Subcutaneous adipose tissue (tissue), 4 donors: ENCODE results near the gene TROAP. TPM values are rescaled to one million over a fixed set of nuclear protein-coding genes. Genes with fewer than 3 reads are reported as not detected.

Source experiments
- total RNA-seq, 4 donors: library from RNA; depleted of rRNA; stranded (reverse); fragments of >200 nt; gene quantifications; one replicate each; pipeline ENCODE4 v1.1.0, GENCODE V29; 2016
- TF ChIP-seq, protein P1 (sequence below): fragments of 450-650 bp; IDR thresholded peaks from one replicate; pipeline ENCODE4 v1.5.1; 2016; ENCODE audit warnings: low read depth, mild to moderate bottlenecking, control low read depth, antibody characterized with exemption, moderate library complexity

Gene TROAP
- total RNA-seq, 4 donors from 2014 or later: 0.16 to 2.0 (median 0.88) TPM; not detected in 1

DNA sequence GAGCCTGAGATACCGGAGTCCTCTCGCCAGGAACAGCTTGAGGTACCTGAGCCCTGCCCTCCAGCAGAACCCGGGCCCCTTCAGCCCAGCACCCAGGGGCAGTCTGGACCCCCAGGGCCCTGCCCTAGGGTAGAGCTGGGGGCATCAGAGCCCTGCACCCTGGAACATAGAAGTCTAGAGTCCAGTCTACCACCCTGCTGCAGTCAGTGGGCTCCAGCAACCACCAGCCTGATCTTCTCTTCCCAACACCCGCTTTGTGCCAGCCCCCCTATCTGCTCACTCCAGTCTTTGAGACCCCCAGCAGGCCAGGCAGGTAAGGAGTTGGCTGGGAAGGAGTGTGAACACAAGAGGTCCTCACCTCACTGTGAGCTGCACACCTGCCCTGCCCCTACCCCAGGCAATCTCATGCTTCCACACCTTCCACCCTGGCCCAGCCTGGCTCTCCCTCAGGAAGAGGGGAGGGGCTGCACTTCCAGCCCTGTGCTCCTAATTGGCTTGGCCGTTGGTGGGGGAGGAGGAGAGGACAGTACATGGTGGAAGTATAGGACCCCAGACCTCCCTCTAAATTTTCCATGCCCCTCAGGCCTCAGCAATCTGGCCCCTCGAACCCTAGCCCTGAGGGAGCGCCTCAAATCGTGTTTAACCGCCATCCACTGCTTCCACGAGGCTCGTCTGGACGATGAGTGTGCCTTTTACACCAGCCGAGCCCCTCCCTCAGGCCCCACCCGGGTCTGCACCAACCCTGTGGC, 7.8 kb downstream of the TROAP start:
- TF ChIP-seq, protein P1, sequence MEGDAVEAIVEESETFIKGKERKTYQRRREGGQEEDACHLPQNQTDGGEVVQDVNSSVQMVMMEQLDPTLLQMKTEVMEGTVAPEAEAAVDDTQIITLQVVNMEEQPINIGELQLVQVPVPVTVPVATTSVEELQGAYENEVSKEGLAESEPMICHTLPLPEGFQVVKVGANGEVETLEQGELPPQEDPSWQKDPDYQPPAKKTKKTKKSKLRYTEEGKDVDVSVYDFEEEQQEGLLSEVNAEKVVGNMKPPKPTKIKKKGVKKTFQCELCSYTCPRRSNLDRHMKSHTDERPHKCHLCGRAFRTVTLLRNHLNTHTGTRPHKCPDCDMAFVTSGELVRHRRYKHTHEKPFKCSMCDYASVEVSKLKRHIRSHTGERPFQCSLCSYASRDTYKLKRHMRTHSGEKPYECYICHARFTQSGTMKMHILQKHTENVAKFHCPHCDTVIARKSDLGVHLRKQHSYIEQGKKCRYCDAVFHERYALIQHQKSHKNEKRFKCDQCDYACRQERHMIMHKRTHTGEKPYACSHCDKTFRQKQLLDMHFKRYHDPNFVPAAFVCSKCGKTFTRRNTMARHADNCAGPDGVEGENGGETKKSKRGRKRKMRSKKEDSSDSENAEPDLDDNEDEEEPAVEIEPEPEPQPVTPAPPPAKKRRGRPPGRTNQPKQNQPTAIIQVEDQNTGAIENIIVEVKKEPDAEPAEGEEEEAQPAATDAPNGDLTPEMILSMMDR: no peak

DNA sequence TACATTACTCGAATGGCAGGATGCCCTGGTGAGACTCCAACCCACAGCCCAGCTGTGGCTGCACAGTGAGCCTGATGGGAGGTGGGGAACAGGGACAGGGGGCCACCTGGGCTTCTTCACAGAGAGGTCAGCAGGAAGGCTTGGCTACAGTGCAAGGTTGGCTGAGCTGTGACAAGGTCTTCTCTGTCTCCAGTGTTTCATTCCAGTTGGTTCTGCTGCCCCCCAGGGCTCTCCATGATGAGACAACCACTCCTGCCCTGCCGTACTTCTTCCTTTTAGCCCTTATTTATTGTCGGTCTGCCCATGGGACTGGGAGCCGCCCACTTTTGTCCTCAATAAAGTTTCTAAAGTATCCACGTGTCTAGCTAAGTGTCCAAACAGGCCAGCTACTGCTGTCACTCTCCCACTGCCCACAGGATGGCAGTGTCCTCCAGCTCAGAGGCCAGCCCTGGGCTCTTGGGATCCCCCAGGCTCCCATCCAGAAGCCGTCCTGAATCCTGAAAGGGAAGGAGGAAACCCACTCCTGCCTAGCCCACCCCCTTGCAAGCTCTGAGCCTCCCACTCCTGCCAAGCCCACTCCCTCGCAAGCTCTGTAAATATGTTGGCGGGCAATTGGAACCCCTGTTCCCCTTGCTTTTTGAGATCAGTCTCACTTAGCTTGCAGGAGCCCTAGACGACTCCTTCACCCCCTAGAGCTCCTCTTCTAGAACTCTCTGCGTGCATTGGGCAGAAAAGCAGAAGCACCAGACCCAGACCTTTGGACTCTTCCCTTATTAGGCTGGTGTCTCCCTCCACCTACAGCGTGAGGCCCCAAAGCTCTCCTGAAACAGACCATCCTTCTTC, 8.5 kb downstream of the TROAP start:
- TF ChIP-seq, protein P1: no peak

DNA sequence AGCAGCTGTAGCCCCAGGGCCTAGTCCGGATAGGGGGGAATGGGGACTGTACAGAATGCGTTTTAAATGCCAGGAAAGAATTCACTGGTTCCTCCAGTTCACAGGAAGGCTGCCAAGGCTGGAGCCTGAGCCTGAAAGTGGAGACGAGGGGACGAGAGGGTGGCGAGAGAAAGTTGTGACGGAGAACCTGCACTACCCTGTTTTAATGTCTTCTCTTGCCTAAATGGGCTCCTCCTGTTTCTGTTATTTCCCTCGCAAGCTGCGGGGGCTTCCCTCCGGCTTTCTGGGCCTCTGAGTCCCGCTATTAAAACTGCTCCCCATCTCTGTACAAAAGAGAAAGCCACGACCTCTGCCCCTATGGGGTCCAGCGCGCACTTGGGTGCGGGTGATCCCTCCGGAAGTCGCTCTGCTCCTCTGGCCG, 9.4 kb downstream of the TROAP start:
- TF ChIP-seq, protein P1: no peak

DNA sequence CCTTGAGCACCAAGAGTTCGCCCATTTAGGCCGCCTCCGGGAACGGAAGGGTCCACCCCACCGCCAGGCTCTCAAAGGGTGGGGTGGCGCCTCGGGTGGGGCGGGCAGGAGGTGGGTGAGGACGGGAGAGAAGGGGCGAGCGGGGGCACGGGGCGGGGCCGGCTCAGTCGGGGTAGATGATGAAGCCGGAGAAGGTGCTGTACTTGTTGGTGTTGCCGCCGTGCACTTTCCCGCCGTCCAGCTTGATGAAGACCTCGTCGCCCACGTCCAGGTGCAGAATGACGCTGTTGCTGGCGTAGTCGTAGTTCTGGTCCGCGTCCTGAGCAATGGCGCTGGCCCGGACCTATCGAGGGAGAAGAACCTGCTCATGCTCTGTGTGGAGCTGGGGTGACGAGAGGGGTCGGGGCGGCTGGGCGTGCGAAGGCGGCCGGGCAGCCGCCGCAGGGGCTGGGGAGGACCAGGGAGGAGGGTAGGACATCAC, 9.9 kb downstream of the TROAP start:
- TF ChIP-seq, protein P1: no peak

DNA sequence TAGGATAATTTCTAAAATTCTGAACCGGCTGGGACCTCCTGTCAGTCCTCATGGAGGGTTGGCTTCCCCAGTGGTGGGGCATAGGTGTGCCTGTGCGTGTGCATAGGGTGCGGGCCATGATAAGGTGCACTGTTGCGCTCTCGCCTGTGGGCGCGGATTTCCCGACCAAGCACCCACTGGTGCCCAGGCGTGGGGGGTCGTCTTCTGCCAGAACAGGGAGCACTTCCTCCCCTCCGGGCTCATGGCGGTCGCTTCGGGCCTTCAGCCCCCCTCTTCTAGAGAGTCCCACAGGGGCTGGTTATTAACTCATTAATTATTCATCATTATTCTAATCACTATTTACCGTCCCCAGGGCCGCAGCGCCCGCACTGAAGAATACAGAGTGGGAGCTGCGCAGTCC, 11.2 kb downstream of the TROAP start:
- TF ChIP-seq, protein P1: no peak

DNA sequence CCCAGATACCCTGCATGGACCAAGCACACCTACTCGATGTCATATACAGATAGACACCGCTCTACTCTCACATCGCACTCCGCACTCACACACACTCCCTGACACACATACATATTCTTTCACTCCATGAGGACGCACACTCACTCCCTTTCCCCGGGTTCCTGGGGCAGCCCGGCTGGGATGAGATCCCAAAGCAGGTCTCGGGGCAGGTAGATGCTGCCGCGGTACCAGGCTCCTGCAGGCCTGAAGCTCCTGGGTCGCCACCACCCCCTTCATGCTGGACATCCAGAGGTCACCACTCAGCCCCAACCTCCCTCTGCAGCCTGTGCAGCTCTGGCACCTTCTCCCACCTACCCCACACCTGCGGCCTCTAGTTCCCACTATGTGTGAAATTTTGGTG, 11.6 kb downstream of the TROAP start:
- TF ChIP-seq, protein P1: no peak
